Dermis blood vessel endothelial cell (primary cell): ENCODE measurements around the gene GPATCH2L. TPM values are rescaled to one million over a fixed set of nuclear protein-coding genes. Genes with fewer than 3 reads are reported as not detected.
A peak's percentile ranks its signal among the peaks of the same experiment; 100 is the strongest.

Source experiments
- DNase-seq: peaks from one replicate; pipeline ENCODE4 v3.0.0; 2010
- total RNA-seq: library from RNA; depleted of rRNA; stranded (reverse); fragments of >200 nt; gene quantifications from 2 replicates; pipeline ENCODE4 v1.2.3, GENCODE V29; 2014

The GPATCH2L gene
- 46.3 and 66.5 TPM in 2 replicates for total RNA-seq

GRCh38 chr14:76151398-76152332 is at the start of gene GPATCH2L:
Gene GPATCH2L, plus strand, starts transcription at chr14:76151922. Its CDS starts 2,442 bp downstream, at chr14:76154364.
- DNase-seq, result peak; percentile 90

- no peak for DNase-seq
Measured at GRCh38 chr14:76104802-76105355, 46.8 kb upstream of the GPATCH2L start.

GRCh38 chr14:76106188-76106587 is 45.5 kb upstream of the GPATCH2L start:
- no peak for DNase-seq

- DNase-seq, result no peak
Measured at GRCh38 chr14:76109087-76109880, 42.4 kb upstream of the GPATCH2L start.

- no peak for DNase-seq
Measured at GRCh38 chr14:76112889-76113624, 38.7 kb upstream of the GPATCH2L start.

GRCh38 chr14:76113691-76114090 is 38.0 kb upstream of the GPATCH2L start:
- no peak for DNase-seq

GRCh38 chr14:76115010-76115422 is 36.7 kb upstream of the GPATCH2L start:
- no peak for DNase-seq

- no peak for DNase-seq
Measured at GRCh38 chr14:76117789-76118484, 33.8 kb upstream of the GPATCH2L start.

GRCh38 chr14:76118594-76118993 is 33.1 kb upstream of the GPATCH2L start:
- DNase-seq, result no peak

GRCh38 chr14:76121089-76121748 is 30.5 kb upstream of the GPATCH2L start:
- DNase-seq, result no peak

GRCh38 chr14:76123426-76124225 is 28.1 kb upstream of the GPATCH2L start:
- no peak for DNase-seq

- no peak for DNase-seq
Measured at GRCh38 chr14:76125511-76125910, 26.2 kb upstream of the GPATCH2L start.

- DNase-seq, result no peak
Measured at GRCh38 chr14:76126076-76126475, 25.6 kb upstream of the GPATCH2L start.

GRCh38 chr14:76129851-76130576 is 21.7 kb upstream of the GPATCH2L start:
- DNase-seq, result no peak

- DNase-seq, result no peak
Measured at GRCh38 chr14:76131071-76131965, 20.4 kb upstream of the GPATCH2L start.

- peak; percentile 44 for DNase-seq
Measured at GRCh38 chr14:76133103-76133502, 18.6 kb upstream of the GPATCH2L start.

GRCh38 chr14:76134231-76134630 is 17.5 kb upstream of the GPATCH2L start:
- DNase-seq, result no peak

- DNase-seq, result no peak
Measured at GRCh38 chr14:76135722-76136121, 16.0 kb upstream of the GPATCH2L start.
